Measurements from ENCODE around the gene NTRK2.

Gene NTRK2

DNA sequence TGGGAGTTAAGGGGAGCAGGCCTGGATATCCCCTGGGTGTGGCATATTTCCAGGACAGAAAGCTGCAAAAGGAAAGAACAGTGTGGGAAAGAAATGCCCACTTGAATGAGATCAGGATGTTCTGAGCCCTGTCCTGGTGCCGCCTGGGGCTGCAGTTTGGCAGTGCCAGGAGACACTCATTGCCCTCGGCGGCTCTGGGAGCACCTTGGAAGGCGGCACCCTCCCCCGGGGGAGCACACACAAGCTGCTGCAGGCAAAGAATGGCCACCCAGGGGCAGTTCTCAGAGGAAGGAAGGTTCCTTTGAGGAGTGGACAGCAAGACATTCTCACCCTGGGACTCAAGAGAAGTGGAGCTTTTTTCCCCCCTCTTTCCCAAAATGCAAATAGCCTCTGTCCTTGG, 305.3 kb downstream of the NTRK2 start:
- DNase-seq (ENCODE audit: low spot score): no peak

DNA sequence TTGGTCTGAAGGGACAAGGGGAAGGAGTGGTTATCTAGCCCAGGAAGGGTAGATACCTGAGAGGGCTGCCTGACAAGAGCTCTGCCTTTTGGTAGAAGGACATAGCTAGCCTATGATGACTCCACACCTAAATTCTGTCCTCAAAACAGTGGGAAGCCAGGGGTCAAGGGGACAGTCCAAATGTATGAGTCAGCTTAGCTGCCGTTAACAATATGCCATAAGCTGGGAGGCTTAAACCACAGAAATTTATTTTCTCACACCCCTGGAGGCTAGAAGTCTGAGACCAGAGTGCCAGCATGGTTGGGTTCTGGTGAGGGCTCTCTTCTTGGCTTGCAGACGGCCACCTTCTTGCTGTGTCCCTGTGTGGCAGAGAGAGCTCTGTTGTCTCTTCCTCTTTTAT, 306.4 kb downstream of the NTRK2 start:
- DNase-seq (ENCODE audit: low spot score): no peak

DNA sequence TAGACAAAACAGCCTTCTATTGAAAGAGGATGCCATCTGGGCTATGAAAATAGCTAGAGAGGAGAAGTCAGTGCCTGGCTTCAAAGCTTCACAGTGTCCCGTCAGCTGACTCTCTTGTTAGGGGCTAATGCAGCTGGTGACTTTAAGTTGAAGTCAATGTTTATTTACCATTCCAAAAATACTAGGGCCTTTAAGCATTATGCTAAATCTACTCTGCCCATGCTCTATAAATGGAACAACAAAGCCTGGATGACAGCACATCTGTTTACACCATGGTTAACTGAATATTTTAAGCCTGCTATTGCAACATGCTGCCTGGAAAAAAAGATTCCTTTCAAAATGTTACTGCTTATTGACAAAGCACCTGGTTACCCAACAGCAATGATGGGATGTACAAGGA, 309.1 kb downstream of the NTRK2 start:
- no peak for DNase-seq (ENCODE audit: low spot score)

DNA sequence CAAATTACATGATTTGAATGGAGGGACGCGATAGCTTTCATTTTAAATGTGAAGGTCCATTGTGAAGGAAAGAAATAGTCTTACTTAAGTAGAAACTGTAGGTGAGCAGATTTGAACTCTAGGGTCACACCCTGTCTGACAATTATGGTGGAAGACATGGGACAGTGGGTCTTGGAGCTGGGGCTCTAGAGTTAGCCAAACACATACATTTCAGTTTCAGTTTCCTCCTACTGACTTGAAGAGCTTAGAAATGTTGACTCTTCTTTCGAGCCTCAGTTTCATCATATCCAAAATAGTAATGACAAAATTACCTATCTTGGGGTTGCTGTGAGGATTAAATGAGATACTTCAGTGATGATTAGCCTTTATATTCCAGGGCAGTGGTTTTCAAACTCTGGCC, 314.2 kb downstream of the NTRK2 start:
- no peak for DNase-seq (ENCODE audit: low spot score)

DNA sequence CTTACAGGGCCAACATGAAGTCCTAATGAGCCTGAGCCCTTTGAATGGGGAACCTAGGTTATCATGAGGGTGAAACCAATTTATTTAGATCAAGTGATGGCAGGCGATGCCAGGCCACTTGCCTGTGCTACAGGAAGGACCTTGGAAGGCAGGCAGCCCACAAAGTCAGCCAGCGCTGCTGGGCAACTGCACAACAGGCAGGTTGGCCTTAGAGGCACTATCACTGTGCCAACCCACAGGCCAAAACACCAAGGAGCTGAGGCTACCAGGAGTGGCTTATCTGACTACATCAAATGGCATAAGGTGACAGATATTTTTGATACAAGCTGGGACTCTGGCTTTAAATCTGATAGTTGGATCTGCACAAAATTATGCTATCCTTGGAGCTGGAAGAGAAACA, 319.1 kb downstream of the NTRK2 start:
- no peak for DNase-seq (ENCODE audit: low spot score)

DNA sequence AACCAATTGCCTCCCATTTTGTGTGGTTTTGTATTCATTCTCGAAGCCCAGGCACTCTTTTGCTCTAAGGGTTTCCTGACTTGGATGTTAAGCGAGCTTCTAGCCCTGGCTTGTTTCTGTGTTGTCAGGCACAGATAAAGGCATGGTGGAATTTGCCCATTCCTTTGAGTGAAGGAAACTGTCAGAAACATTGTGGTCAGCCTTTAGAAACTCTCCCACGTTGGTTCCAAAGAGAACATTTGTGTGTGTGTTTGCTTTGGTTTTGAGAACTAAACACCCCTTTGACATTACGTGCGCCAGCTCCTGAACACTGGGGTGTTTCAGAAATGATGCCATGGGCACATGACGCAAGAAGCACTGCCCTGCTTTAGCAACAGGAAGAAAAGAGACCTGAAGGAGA, 320.9 kb downstream of the NTRK2 start:
- DNase-seq (ENCODE audit: low spot score): no peak

DNA sequence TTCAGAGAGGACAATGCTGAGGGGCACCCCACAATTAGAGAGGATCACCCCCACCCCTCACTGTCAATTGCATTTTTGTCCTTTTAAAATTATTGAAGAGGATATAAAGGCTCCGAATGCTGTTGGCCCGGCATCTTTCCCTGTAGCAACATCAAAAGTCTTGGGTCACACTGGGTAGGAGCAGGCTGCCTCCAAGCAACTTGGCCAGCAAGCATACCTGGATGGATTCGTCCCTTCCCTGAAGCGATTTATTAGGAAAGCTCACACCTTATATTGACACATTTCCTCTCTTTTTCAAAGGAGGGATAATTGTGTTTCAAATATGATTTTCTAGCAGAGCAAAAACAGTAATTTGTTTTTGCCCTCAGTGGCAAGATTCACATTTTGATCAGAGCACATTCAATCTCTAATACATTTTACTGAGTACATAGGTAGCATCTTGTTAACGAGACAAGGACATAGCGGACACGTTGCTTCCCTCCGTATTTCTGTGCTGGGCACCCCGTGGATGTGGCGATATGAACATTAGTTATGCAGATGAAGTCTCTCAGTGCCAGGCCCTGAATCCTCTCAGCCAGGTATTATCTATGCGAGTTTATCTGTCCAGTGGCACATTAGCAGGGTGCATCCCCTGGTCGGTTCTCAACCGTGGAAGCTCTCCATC, 321.5 kb downstream of the NTRK2 start:
- no peak for DNase-seq (ENCODE audit: low spot score)

DNA sequence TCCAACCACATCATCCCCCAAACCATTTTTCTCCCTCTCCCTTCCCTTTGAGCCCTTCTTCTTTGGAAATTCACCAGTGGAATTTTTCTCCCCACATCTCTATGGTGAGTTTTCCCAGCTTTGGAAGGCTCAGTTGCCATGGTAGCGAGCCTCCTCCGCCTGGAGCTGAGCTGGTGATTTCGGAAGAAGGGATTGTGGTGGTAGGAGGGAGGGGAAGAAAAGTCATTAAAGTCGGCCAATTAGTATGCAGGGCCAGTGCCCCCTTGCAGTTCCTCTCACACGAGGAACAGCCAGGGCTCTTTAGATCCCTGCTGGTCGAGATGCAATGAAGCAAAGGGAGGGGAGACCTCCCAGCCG, 322.0 kb downstream of the NTRK2 start:
- no peak for DNase-seq (ENCODE audit: low spot score)

DNA sequence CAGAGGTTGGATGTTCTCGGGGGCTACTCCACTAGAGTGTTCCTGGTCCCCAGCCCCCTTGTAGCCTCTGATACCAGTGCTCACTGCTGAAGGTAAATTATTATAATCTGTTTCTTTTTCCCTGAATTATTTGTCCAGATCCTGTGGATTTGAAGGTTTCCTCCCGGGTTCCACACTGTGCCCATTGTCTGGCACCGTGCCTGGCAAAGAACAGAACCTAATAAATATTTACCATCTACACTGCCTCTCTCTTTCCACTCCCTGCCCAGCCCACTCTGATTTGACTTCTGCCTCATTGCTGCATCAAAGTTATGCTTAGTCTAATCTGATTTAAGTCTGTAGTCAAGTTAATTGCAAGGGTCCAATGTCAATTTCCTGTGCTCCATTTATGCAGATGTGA, 322.9 kb downstream of the NTRK2 start:
- no peak for DNase-seq (ENCODE audit: low spot score)

DNA sequence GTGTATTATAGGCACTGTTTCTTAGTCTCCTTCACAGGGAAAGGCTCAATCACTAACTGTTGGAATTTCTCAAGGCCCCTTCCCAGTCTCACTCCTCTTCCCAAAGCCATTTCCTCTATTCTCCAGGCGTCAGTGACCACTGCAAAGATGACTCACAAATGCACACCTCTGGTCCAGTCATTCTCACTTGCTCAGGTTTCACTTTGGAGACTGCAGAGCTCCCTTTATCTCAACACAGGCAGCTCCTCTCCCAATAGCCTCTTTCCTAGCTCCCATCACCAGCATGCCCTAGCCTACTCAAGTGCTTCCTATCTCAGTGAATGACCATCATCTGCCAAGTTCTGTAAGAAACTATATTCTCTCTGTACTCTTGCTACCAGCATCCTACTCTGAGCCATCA, 323.6 kb downstream of the NTRK2 start:
- DNase-seq (ENCODE audit: low spot score): no peak

DNA sequence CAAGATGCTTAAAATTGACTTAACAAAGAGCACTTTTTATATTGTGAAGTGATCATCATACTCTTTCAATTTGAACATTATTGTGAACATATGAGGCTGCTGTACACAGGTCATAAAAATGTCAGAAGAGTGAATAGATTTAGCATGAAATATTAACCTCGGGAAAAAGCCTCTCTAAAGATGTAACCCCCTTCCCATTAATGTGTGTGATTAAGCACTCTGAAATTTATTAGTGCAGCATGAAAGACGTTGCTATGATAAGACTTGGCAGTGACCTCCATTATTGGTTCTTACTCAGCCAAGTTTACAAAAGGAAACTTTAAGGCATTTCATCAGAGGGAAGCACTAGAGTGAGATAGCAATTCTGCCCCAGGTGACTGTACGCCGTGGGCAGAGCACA, 326.5 kb downstream of the NTRK2 start:
- no peak for DNase-seq (ENCODE audit: low spot score)

DNA sequence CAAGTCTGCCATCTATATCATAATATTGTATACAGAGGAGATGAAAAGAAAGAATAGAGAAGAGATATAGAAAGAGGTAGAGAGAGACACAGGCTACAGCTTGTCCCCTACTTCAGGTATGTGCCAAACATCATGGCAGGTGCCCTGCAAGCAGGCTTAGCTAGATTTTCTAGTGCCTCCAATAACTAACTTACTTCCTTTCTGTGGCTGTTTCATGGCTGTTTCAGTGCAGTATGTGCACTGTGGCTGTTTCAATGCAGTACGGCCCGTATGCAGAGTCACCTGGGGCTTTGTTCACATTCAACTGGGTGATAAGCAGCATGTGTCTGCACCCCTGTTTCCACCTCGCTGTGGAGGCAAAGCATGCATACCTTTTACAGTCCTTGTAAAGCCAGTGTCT, 327.2 kb downstream of the NTRK2 start:
- no peak for DNase-seq (ENCODE audit: low spot score)

DNA sequence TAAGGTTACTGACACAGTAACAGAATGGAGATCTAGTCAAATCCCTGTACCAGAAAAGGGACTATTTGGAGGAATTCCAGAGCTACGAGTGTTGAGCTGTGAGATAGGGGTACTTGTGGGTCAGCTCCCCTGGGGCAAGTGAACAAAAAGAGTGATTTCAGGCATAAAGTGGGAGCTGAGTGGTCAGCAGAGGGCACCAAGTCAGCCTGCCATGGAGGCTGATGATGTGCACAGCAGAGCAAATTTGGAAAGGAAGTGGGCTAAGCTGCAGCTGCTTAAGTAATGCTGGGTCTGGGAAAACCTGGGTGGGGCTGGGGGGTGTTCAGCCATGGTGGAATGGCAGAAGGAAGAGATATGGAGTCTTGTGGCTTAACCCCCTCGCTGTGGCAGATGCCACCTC, 327.9 kb downstream of the NTRK2 start:
- no peak for DNase-seq (ENCODE audit: low spot score)

DNA sequence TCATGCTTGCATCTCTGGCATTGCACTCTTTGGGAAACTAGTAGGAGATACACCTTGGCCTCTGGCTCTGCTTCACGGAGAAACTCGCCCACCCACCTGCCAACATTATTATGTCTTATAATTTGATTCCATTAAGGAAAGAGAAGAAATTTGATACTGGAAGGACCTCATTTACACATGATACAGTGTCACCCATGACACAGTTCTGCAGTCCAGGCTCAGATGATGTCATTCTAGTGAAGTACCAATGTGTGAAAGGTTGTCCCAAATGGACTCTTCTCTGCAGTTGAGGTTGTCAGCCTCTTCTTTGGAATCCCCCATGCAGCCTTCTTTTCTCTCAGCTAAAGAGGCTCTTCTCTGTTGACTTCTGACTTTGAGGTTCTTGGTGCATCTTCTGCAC, 329.1 kb downstream of the NTRK2 start:
- DNase-seq (ENCODE audit: low spot score): no peak

DNA sequence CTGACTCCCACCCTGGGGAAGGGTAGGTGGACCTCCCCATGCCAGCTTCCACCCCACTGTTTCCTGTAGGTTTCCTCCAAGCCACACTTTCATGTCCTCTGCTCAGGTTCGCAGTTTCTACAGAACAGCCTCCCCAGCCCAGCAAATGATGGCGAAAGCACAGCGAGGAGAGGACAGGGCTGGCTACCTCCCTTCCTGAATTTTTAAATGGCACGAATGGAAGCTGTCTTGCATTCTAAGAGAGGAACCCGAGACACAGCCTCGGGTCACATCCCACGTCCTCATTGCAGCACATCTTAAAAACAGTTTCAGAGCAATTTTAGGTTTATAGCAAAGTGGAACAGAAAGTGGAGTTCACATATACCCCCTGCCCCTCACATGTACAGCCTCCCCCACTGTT, 330.3 kb downstream of the NTRK2 start:
- DNase-seq (ENCODE audit: low spot score): no peak

DNA sequence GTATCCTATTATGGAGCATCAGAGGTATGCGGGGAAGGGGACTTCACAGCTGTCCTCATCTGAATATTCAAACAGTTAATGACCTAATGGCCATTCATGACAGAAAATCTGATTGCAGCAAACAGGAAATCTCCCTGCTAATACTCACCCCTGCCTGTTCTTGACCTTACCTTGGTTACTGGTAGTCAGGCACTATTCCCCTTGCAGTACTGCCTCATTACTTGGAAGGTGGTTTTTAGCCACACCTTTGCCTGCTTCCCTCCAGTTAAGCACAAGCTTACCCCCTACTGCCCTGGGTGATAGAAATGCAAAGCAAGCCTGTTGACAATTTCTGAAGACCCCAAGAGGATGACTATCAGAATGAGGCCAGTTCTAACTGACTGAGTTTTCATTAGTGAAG, 332.4 kb downstream of the NTRK2 start:
- no peak for DNase-seq (ENCODE audit: low spot score)

DNA sequence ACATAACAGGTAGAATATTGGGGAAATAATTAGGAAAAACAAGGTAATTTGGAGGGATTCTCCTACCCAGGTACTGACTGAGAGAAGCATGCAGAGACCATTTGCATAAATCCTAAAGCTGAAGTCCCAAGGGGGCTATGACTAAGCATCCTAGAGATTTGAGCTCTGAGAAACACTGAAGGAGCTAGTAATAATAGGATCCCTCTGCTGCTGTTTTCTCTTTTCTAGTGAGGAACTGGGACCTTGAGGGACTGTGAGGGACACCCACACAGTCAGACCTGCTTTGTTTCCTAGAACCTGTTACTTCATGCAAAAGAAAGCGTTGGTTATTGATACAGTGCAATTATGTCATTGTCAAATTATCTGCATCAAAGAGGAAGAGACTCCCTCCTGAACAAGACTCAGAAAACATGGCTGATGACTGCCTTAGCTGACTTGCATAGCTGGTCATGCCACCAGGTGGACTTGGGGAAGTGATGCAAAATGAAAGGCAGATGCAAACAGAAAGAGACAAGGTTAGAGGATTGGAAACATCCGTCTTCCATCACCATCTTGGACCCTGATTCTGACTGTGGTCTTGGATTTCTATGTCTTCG, 335.4 kb downstream of the NTRK2 start:
- DNase-seq (ENCODE audit: low spot score): no peak

DNA sequence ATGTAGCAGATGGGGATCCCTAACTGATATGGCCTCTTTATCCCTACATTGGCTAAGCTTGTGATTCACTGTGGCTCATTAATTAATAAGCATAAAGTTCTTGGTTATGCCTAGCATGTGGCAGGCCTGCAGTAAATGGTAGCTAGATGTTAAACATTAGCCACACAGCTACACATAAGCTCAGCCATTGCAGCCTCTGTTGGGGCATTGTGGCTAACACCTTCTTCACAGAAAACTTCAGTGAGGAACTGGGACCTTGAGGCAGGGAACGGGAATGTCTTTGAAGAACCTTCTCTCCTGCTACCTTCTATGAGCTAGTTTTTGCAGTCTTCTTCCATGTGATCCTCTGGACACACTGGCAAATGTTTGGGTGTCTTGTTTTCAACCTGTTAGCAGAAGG, 338.2 kb downstream of the NTRK2 start:
- no peak for DNase-seq (ENCODE audit: low spot score)

DNA sequence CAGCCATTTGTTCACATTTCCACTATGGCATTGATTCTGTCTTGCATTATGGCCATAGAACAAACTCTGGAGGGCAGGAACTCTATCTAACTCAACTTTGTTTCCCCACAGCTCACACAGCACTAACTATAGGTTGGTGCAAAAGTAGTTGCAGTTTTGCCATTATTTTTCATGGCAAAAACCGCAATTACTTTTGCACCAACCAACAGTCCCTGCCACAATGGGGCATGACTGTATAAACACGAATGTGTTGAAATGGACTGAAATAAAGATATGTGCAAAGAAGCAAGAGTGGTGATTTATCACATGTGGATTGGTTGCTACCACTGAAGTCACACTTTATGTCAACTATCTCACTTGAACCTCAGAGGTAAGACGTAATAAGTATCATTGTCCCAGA, 338.7 kb downstream of the NTRK2 start:
- DNase-seq (ENCODE audit: low spot score): no peak

DNA sequence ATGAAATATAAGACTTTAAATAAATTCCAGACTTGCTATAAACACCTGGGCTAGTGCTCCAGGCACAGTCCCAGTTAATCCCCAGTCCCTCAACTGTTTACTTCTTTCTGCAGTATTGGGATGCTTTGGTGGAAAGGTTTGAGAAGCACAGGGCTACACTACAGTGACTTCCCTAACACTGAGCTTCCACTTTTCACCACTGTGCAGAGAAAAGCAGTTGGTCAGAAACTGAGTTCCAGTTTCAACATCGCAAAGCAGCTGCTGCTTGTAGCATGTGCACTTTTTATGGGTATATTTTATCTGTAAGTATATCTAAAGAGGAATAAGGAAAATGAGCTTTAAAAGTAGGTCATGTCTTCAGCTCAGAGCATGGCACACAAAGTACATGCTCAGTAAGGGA, 339.7 kb downstream of the NTRK2 start:
- no peak for DNase-seq (ENCODE audit: low spot score)

DNA sequence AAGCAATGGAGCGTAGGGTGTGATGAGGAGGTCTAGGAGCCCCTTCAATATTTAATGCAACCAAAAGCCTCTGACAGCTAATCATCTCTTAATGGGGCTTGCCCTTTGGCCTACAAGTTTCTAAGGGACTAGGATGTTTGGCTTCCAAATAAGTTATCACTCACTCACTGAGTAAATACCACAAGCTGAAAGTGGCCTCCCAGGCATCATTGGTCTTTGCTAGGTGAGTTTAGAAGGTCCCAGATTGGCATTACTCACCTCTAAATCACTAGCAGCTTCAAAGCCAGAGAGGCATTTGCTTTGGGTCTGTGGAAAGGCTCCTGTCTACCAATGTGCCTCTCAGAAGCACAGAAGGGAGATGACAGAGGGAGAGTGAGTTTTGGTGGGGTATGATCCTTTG, 344.2 kb downstream of the NTRK2 start:
- DNase-seq (ENCODE audit: low spot score): no peak

DNA sequence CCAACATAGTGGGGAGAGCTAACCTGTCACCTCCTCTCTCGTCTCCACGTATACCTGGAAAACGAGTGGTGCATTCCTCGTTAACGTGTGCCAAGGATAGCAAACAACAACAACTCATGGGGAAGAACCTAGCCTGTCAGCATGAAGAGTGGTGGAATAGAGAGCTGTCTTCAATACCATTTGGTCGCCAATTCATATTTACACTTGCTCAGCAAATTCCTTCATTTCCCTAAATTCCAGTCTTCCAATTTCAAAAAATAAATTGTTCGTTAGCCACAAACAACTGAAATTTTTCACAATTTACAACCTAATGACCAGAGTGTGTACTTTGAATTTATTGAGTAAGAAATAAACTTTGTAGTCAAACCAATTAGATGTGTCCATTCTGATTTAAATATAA, 344.8 kb downstream of the NTRK2 start:
- DNase-seq (ENCODE audit: low spot score): no peak

DNA sequence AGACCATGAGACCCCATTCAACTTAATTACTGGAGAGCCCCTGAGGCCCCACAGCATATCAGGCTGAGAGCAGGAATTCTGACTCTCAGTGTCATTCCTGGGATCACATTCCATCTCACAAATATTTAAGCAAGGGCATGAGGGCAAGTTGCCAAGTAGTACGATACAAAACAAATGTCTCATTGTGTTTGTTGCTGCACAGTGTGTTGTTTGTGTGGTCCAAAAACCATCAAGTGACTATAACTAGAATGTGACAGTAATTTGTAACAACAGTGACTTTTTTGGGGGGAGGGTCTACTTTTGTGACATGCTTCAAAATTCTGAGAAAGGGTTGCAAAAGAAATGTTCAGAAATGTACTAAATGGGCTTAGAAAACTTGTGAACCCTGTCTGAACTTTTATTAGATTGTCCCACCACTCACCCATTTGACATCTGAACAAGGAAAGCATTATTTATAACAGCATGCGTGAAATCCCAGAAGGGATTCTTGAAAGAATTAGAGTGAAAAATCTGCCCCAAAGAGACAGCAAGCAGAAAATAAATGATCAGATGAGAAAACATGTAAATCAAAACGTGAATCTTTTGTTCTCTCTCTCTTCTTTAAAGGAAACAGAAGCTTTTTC, 347.0 kb downstream of the NTRK2 start:
- no peak for DNase-seq (ENCODE audit: low spot score)

DNA sequence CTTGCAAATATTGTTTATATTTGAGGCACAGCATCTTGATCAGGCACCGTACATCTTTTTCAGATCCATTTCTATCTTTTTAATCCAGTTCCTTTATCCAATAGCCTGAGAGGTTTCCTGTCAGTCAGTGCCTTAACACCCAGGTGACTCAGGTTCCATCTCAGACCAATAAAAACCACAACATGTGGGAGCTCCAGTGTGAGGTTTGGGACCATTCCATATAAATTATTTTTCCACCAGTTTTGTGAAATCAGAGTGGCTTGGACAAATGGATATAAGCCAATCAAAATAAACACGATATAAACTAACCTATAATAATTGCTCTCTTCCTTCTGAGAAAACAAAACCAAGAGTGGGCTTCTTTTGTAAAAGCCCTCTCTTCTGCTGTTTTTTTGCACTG, 351.3 kb downstream of the NTRK2 start:
- no peak for DNase-seq (ENCODE audit: low spot score)
